ENCODE measurements around the gene MAFF.

DNA sequence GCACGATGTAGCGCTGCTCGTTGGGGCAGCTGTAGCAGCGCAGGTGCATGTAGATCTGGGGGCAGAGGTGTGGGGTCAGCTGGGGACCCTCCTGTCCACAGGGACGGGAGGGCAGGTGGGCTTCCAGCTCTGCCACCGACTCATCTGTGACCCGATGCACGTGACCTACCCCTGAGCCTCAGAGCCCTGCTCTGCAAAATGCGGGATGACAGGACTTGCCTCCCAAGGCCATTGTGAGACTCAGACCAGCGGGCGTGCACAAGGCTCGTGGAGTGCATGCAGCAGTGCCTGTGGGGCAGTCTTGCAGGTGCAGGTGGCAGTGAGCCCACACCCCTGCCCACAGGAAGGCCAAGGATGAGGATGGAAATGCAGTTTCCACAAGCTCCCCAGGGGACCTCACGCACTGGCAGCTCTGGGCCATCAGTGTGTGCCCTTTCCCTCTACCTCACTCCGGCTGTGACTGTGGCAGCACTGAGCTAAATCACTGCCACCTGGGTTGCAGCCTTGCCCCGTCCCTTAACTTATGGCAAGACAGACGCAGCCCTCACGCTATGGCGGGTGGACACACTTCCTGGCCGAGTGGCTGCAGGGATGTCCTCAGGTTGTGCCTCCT lies 44.4 kb downstream of the MAFF start:
- TF ChIP-seq, protein P1, sequence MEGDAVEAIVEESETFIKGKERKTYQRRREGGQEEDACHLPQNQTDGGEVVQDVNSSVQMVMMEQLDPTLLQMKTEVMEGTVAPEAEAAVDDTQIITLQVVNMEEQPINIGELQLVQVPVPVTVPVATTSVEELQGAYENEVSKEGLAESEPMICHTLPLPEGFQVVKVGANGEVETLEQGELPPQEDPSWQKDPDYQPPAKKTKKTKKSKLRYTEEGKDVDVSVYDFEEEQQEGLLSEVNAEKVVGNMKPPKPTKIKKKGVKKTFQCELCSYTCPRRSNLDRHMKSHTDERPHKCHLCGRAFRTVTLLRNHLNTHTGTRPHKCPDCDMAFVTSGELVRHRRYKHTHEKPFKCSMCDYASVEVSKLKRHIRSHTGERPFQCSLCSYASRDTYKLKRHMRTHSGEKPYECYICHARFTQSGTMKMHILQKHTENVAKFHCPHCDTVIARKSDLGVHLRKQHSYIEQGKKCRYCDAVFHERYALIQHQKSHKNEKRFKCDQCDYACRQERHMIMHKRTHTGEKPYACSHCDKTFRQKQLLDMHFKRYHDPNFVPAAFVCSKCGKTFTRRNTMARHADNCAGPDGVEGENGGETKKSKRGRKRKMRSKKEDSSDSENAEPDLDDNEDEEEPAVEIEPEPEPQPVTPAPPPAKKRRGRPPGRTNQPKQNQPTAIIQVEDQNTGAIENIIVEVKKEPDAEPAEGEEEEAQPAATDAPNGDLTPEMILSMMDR (IDR thresholded peaks at IDR 0.05) = no peak
- TF ChIP-seq EZH2phosphoT487 (IDR thresholded peaks at IDR 0.05; ENCODE audit: borderline replicate concordance, low read depth) (no peak), RXRA (IDR thresholded peaks at IDR 0.05; ENCODE audit: borderline replicate concordance, low read depth) (no peak), RAD21 (IDR thresholded peaks at IDR 0.05; ENCODE audit: low read length) (no peak)
